ENCODE measurements around the gene FOXJ3.

FOXJ3 gene

DNA sequence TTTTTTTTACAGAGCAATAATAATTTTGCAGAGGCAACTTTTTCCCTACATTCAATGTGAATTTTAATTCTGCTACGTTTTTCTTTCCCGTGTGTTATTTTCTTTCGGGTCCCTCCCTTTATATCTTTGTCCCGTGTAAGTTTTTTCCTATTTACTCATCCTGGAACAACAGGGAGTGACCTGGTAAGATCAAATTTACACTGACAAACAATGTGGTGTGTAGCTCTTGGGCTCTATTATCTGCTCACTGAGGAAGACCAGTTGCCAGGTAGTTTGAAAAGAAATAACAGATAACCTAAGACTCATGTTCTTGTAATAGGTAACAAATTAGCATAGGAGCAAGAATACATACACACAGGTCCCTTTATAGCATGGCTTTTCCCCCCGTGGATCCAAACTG, 136.8 kb downstream of the FOXJ3 start:
- Histone ChIP-seq H3K4me3 (ENCODE audit: insufficient read depth, low read length, poor library complexity, severe bottlenecking) (no peak overlapping the region), H3K36me3 (ENCODE audit: low read length) (peaks cover 23% of the 10 kb centered on the region), H3K9ac (ENCODE audit: low read length) (no peak overlapping the region), H3K79me2 (ENCODE audit: insufficient read depth, low read length) (no peaks in the 10 kb centered on the region), H3K9me2 (replicated peaks; ENCODE audit: insufficient read depth, low read length) (no peaks in the 10 kb centered on the region), H3K27me3 (ENCODE audit: low read length) (no peaks in the 10 kb centered on the region), H3K4me2 (ENCODE audit: low read depth, low read length, poor library complexity, severe bottlenecking) (no peak overlapping the region), H3K27ac (ENCODE audit: low read depth, low read length) (no peak overlapping the region), H2AFZ (ENCODE audit: low read depth, low read length, severe bottlenecking) (no peak overlapping the region), H3F3A (ENCODE audit: insufficient read depth) (no peaks in the 10 kb centered on the region), H3K9me3 (ENCODE audit: insufficient read depth, low read length) (no peaks in the 10 kb centered on the region), H4K20me1 (ENCODE audit: low read depth, low read length) (no peaks in the 10 kb centered on the region)
- TF ChIP-seq EZH2phosphoT487 (conservative IDR thresholded peaks at IDR 0.05; ENCODE audit: low read length) = no peak
- TF ChIP-seq, protein P1, sequence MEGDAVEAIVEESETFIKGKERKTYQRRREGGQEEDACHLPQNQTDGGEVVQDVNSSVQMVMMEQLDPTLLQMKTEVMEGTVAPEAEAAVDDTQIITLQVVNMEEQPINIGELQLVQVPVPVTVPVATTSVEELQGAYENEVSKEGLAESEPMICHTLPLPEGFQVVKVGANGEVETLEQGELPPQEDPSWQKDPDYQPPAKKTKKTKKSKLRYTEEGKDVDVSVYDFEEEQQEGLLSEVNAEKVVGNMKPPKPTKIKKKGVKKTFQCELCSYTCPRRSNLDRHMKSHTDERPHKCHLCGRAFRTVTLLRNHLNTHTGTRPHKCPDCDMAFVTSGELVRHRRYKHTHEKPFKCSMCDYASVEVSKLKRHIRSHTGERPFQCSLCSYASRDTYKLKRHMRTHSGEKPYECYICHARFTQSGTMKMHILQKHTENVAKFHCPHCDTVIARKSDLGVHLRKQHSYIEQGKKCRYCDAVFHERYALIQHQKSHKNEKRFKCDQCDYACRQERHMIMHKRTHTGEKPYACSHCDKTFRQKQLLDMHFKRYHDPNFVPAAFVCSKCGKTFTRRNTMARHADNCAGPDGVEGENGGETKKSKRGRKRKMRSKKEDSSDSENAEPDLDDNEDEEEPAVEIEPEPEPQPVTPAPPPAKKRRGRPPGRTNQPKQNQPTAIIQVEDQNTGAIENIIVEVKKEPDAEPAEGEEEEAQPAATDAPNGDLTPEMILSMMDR (IDR thresholded peaks at IDR 0.05; ENCODE audit: insufficient read depth, low read length, poor library complexity, severe bottlenecking) = no peak

DNA sequence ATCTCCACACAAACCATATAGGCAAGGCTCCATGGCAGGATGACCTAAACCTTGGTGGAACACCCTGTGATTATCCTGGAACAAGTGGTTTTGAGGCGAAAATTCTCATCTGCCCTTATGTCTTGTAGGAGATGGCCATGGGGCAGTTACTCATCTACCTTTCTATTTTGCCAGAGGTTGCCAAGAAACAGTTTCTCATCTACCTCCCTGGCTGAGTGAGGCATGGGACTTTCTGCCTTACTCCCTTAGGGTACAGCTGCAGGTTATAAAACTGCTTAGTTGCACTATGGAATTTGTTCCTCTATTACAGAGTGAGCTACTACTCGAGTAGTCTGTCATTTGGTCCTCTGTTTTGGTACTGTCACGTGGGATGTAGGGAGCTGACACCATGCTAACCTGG, 139.2 kb downstream of the FOXJ3 start:
- no peaks in the 10 kb centered on the region for H3K9me2 ChIP-seq (replicated peaks; ENCODE audit: insufficient read depth, low read length)
- no peak overlapping the region for H2AFZ ChIP-seq (ENCODE audit: low read depth, low read length, severe bottlenecking)
- H3K4me2 ChIP-seq (ENCODE audit: low read depth, low read length, poor library complexity, severe bottlenecking) = no peak overlapping the region
- H3K79me2 ChIP-seq (ENCODE audit: insufficient read depth, low read length) = no peaks in the 10 kb centered on the region
- peaks cover 14% of the 10 kb centered on the region for H3K36me3 ChIP-seq (ENCODE audit: low read length)
- H3K4me3 ChIP-seq (ENCODE audit: insufficient read depth, low read length, poor library complexity, severe bottlenecking) = no peak overlapping the region
- H3F3A ChIP-seq (ENCODE audit: insufficient read depth) = no peaks in the 10 kb centered on the region
- TF ChIP-seq, protein P1 (IDR thresholded peaks at IDR 0.05; ENCODE audit: insufficient read depth, low read length, poor library complexity, severe bottlenecking) = no peak
- no peak for TF ChIP-seq EZH2phosphoT487 (conservative IDR thresholded peaks at IDR 0.05; ENCODE audit: low read length)
- no peaks in the 10 kb centered on the region for H3K9me3 ChIP-seq (ENCODE audit: insufficient read depth, low read length)
- H3K9ac ChIP-seq (ENCODE audit: low read length) = no peak overlapping the region
- no peaks in the 10 kb centered on the region for H4K20me1 ChIP-seq (ENCODE audit: low read depth, low read length)
- no peaks in the 10 kb centered on the region for H3K27me3 ChIP-seq (ENCODE audit: low read length)
- H3K27ac ChIP-seq (ENCODE audit: low read depth, low read length) = no peak overlapping the region

DNA sequence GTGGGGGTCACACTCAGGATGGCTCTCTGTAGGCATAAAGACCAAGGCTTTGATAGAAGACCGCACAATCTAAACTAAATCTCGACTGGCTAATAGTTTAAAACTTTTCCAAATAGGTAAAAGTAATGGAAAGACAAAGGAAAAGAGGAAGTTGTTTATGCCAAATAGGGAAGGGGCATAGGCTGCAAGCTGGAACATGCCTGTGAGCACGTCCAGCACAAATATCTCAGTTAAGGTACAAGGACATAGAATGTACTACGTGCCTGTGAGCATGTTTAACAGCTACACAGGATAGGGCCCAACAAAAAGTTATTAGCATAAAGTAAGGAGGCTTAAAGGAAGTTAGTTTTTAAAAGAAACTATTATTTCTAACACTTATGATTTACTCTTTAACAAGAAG, 142.9 kb downstream of the FOXJ3 start:
- H4K20me1 ChIP-seq (ENCODE audit: low read depth, low read length) = no peaks in the 10 kb centered on the region
- no peak overlapping the region for H3K4me3 ChIP-seq (ENCODE audit: insufficient read depth, low read length, poor library complexity, severe bottlenecking)
- no peak overlapping the region for H2AFZ ChIP-seq (ENCODE audit: low read depth, low read length, severe bottlenecking)
- H3K27me3 ChIP-seq (ENCODE audit: low read length) = no peaks in the 10 kb centered on the region
- H3K9ac ChIP-seq (ENCODE audit: low read length) = no peak overlapping the region
- H3K9me3 ChIP-seq (ENCODE audit: insufficient read depth, low read length) = no peaks in the 10 kb centered on the region
- H3K27ac ChIP-seq (ENCODE audit: low read depth, low read length) = no peak overlapping the region
- peaks cover 23% of the 10 kb centered on the region for H3K36me3 ChIP-seq (ENCODE audit: low read length)
- H3K9me2 ChIP-seq (replicated peaks; ENCODE audit: insufficient read depth, low read length) = no peaks in the 10 kb centered on the region
- no peaks in the 10 kb centered on the region; the same call in 1 of the 2 replicates for H3F3A ChIP-seq (ENCODE audit: insufficient read depth)
- H3K4me2 ChIP-seq (ENCODE audit: low read depth, low read length, poor library complexity, severe bottlenecking) = no peak overlapping the region
- no peaks in the 10 kb centered on the region for H3K79me2 ChIP-seq (ENCODE audit: insufficient read depth, low read length)
- TF ChIP-seq, protein P1 (IDR thresholded peaks at IDR 0.05; ENCODE audit: insufficient read depth, low read length, poor library complexity, severe bottlenecking) = no peak
- TF ChIP-seq EZH2phosphoT487 (conservative IDR thresholded peaks at IDR 0.05; ENCODE audit: low read length) = no peak

Measured in SU-DHL-6 (cell line).